Islet precursor cell (in vitro differentiated cells): ENCODE data around the gene HMCES.

Experiments
- DNase-seq: peaks from one replicate; pipeline ENCODE4 v3.0.0-alpha.2; 2018

Gene HMCES

GRCh38 chr3:129278439-129278965, at the start of gene HMCES:
HMCES (plus strand) TSS chr3:129278870; CDS start chr3:129279733, 863 bp downstream.
- peak; percentile 96 for DNase-seq

GRCh38 chr3:129228891-129229585, 49.6 kb upstream of the HMCES start:
- peak; percentile 91 for DNase-seq

GRCh38 chr3:129230311-129231019, 48.2 kb upstream of the HMCES start:
- DNase-seq = peak; percentile 65

GRCh38 chr3:129231331-129232119, 47.1 kb upstream of the HMCES start:
- no peak for DNase-seq

- no peak for DNase-seq
Measured at GRCh38 chr3:129233538-129233937, 45.1 kb upstream of the HMCES start.

- no peak for DNase-seq
Measured at GRCh38 chr3:129234441-129234840, 44.2 kb upstream of the HMCES start.

GRCh38 chr3:129235344-129235917, 43.2 kb upstream of the HMCES start:
- no peak for DNase-seq

- DNase-seq = no peak
Measured at GRCh38 chr3:129238945-129239705, 39.5 kb upstream of the HMCES start.

GRCh38 chr3:129239991-129240390, 38.7 kb upstream of the HMCES start:
- DNase-seq = no peak

GRCh38 chr3:129240436-129240835, 38.2 kb upstream of the HMCES start:
- peak; percentile 86 for DNase-seq

GRCh38 chr3:129245141-129245540, 33.5 kb upstream of the HMCES start:
- no peak for DNase-seq

- DNase-seq = peak; percentile 95
Measured at GRCh38 chr3:129245641-129246306, 32.9 kb upstream of the HMCES start.

GRCh38 chr3:129246636-129247035, 32.0 kb upstream of the HMCES start:
- no peak for DNase-seq

GRCh38 chr3:129248286-129248979, 30.2 kb upstream of the HMCES start:
- no peak for DNase-seq

GRCh38 chr3:129249284-129250065, 29.2 kb upstream of the HMCES start, which contains the start of gene COPG1:
COPG1 (plus strand) TSS chr3:129249606; CDS start chr3:129249710, 104 bp downstream.
- DNase-seq = peak; percentile 94

- no peak for DNase-seq
Measured at GRCh38 chr3:129252748-129253147, 25.9 kb upstream of the HMCES start.

- no peak for DNase-seq
Measured at GRCh38 chr3:129254536-129255230, 24.0 kb upstream of the HMCES start.

GRCh38 chr3:129256270-129256669, 22.4 kb upstream of the HMCES start:
- no peak for DNase-seq

GRCh38 chr3:129257609-129258008, 21.1 kb upstream of the HMCES start:
- no peak for DNase-seq
